HG03025 (cell line): ENCODE measurements around the gene SYNM.

Experiments
- ATAC-seq: cut with Tn5 transposase; IDR thresholded peaks from one replicate; pipeline ENCODE4 v1.9.1; 2021; ENCODE audit warnings: mild to moderate bottlenecking, moderate library complexity; ENCODE audit not compliant: unreplicated experiment, low FRiP score

Gene SYNM

GRCh38 chr15:99085413-99086326, 19.2 kb upstream of the SYNM start:
- no peak for ATAC-seq

DNA sequence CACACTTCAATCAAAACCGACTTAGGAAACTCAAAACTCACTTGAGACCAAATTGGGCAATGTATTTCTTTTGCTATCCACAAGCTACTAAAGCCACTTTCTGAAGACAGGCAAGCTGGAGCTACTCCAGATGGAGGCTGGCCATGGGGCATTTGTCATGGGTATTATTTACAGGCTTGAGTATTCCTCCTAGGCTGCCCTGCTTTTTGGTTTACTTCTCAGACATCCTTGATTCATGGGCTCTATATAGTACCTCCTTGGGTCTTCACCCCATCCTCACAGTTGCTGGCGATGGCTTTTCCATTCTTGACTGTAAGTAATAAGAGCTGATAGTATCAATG, 18.6 kb upstream of the SYNM start:
- no peak for ATAC-seq

- no peak for ATAC-seq
These were observed 17.4 kb upstream of the SYNM start for GRCh38 chr15:99087405-99087943.

DNA sequence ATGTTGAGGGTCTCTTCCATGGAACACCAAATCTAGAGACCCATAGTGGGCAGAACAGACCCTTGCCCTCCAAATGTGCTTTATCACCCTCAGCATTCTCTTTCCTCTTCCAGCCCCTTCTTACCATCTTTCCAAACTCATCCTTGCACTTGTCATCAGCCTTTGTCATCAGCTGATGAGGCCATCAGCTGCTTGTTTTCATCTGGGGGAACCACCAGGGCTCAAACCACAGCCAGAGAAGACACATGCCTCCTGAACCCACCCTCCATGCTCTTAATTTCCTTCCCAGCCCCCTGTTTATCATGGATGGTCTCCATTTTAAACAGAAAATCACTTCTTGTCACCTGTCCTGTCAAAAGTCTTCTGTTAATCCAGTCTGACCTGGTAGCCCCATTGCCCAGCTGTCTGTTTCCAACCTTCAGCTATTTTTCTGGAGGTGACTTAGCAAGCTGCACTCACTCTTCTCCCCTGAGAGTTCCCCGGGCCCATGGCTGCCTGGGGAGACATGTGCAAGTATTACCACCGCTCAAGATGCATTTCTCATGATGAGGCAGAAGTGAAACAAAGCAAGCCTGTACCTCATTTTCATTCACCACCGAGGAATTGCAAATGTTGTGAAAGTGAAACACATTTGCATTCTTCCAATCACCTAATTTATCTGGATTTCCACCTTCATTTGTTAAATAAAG, 14.7 kb upstream of the SYNM start:
- peak; percentile 100 for ATAC-seq

GRCh38 chr15:99090938-99091337, 13.9 kb upstream of the SYNM start:
- no peak for ATAC-seq

DNA sequence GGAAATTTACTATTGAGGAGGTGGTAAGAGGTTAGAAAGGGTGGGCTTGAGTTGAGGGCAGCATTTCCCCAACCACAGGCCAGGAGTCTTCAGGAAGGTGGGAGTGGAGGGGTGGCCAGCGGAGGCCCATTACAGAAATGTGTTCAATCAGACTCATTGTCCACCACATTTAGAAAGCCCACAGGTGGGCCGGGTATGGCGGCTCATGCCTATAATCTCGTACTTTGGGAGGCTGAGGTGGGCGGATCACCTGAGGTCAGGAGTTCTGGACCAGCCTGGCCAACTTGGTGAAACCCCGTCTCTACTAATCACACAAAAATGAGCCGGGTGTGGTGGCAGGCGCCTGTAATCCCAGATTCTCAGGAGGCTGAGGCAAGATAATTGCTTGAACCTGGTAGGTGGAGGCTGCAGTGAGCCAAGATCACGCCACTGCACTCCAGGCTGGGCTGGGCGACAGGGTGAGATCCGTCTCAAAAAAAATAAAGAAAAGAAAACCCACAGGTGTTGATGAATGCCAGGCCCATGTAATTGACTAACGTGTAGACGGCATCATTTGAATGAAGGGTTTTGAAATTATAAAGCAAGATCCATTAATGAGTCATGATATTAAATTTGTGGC, 12.2 kb upstream of the SYNM start:
- no peak for ATAC-seq

DNA sequence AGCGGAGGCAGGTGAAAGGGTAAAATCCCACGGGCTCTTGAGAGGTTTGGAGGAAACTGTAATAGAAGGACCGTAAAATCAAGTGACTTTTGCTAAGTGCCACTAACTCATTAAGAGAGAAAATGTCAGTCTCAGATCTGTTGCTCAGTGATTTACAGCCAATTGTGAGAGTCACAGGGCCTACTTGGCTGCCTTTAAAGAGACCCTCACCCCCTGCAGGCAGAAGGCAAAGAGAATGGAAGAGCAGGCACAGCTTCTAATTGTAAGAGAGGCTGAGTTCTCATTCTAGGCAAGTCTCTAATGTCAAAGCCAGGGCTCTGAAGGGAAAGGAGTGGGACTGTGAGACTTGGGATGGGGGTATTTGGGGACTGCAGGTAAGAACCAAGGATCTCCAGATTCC, 9.3 kb upstream of the SYNM start:
- no peak for ATAC-seq

GRCh38 chr15:99096173-99096893, 8.5 kb upstream of the SYNM start:
- ATAC-seq: no peak

GRCh38 chr15:99096894-99097426, 7.9 kb upstream of the SYNM start:
- ATAC-seq: no peak

DNA sequence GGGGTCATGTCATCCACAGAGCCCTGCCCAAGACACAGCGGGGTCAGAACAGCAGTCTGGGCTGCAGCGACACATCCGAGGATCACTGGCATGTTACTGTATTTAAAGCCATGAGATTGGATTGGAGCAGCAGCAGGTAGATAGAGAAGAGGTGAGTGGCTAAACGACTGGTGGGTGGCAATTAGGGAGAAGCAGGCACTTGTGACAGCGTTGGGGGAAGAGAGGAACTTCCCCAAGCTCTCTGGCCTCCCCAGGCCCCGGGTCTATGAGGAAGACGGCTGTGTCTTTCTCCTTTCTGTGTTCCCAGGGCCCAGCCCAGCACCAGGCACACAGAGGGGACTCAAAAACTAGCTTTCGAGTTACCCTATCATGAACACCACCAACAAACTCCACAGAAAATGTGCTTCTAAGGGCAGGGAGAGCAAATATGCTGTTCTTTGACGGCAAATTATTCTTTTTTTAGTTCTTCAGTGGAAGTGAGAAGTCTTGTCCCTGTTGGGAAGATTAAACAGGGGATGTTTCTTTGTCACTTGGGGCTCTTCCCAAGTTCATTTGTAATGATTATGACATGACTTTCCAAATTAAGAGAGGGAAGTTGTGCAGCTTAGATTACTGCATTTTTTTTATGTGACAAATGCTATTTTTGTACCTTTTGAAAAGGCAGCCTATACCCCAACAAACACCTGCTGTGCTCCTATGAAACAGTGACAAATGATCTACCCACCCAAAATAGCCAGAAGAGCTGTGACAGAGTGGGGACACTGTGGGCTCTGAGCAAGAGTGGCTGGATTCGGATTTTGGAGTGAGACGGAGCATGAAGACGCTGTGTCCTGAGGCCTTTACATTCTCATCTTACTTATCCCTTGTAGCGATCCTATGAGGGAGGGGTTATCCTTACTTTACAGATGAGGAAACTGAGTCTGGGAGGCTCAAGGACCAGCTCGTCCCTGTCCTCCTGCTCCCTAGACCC, 7.2 kb upstream of the SYNM start:
- ATAC-seq: no peak

GRCh38 chr15:99098426-99098825, 6.5 kb upstream of the SYNM start:
- ATAC-seq: no peak

- no peak for ATAC-seq
These were observed 5.9 kb upstream of the SYNM start for GRCh38 chr15:99098991-99099390.

DNA sequence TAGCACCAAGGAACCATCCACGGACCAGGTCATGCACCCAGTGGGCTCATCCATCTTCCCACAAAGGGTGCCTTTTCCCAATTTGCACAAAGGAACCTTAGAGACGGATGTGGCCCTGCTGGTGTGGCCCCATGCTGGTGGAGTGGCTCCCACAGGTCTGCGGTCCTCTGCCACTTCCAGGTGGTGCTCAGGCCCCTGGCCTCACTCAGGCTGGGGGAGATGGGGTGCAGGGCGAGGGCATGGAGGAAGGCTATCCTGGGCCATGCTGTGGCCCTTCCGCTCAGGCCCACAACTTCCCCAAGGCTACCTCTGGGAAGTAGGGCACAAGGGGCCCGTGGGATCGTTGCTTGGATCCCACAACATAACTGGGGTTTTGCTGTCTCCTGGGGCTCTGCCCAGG, 5.2 kb upstream of the SYNM start:
- no peak for ATAC-seq

DNA sequence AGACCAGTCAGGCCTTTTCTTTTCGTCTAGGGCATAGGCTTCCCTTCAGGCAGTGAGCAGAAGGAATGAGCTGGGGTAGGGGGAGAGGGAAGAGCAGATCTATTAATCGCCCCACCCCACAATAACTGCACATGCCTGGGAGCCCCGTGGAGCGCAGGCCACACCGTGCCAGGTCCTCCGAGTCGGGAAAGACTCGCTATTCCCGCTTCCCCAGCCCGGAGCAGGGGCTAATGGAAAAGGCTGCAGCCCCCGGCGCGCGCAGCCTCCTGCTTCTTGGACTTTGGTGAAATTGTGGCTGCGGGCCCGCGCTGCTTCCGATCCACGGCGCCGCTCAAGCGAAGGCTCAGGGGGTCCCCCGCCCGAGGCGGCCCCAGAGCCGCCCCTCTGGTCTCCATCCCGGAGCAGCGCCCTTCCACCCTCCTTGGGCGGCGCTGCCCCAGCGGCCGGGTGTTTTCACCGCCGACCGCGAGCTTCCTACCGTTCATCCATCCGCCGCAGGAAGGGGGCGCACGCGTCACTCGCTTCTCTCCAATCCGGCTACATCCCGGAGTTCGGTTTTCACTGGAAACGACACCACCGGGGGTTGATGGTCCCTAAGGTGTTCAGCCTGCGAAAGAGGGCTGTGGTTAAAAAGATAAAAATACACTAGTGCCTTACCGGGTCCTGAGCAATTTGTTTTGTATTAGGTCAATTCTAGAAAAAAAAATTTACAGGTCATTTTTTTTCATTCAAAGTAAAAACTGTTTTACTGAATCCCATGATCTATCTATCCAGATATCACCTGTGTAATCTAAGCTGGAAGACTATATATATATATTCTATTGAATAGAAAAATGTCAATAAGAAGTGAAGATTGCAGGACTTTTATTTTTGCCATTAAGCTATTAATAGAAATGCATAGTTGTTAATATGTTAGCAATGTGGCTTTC, 4.4 kb upstream of the SYNM start:
- ATAC-seq: no peak

DNA sequence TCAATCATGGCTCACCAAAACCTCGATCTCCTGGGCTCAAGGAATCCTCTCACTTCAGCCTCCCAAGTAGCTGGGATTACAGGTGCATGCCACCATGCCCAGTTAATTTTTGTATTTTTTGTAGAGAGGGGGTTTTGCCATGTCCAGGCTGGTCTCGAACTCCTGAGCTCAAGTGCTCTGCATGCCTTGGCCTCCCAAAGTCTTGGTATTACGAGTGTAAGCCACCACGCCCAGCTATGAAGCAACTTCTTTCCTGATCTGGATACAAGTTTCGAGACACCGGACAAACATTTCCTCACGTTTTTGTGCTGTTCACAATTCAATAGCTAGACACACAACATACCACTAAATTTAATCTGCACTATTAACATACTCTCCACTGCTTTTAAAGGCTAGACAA, 3.4 kb upstream of the SYNM start:
- no peak for ATAC-seq

GRCh38 chr15:99102332-99103235, 2.3 kb upstream of the SYNM start:
- no peak for ATAC-seq

GRCh38 chr15:99103279-99103678, 1.6 kb upstream of the SYNM start:
- no peak for ATAC-seq
